NCI-H524 treated with DMSO at 0.1 percent for 48 hours (cell line): ENCODE measurements around the gene PDGFD.

Experiments used
- DNase-seq: peaks from one replicate; lab custom pipeline; 2025; lab: John Stamatoyannopoulos, UW

Gene PDGFD

DNA sequence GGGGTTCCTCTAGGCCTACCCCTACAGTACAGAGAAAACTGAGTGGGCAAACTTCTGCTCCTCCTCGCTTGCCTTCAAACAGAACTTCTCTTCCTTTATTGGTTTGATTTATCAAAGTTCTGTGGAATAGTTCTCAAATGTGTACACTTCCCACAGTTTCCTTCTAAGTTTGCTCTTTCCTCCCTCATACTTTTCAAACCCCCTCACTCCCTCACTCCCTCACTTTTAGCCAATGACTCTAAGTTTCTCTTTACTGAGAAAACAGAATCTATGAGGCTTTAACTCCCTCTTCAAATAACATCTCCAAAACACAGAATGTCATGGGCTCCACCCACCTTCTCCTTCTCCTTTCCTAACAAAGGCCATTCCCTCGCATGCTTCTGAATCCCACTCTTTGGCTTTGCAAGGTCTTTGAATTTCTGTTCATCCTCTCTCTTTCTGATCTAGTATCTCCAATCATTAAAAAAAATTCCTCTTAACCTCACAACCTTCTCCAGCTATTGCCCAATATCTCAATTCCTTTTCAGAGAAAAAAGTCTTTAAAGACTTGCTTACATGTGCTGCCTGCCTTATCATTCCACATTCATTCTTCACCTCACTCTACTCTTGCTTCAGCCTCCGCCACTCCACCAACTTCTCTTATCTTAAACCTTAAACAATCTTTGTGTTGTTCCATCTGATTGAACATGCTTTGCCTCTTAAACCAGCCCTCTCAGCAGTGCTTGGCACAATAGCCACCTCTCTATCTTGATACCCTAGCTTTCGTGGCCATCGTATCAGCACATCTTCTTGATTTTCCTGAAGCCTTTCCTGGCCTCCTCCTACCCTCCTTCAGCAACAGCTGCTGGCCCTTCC, 70.3 kb downstream of the PDGFD start:
- DNase-seq, result no peak

DNA sequence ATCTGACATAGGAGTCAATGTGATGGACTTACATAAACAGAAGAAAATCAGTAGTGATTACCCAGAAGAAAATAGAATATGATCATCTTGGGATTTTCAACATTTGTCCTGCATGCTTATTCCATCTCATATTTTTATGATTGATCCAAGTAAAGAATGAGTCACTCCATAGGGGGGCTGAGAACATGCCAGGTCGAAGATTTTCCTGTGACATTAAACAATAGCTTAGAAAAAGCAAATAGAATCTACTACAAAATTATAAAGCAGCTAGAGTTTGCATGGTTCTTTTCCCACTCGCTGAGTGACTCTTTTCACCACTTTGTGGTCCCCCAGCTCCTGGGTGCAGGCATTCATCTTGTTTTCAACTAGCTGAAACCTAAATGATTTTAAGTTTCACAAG, 71.2 kb downstream of the PDGFD start:
- no peak for DNase-seq

GRCh38 chr11:104091281-104092096, 72.5 kb downstream of the PDGFD start:
- DNase-seq, result no peak

GRCh38 chr11:104090767-104091166, 73.2 kb downstream of the PDGFD start:
- DNase-seq, result no peak

DNA sequence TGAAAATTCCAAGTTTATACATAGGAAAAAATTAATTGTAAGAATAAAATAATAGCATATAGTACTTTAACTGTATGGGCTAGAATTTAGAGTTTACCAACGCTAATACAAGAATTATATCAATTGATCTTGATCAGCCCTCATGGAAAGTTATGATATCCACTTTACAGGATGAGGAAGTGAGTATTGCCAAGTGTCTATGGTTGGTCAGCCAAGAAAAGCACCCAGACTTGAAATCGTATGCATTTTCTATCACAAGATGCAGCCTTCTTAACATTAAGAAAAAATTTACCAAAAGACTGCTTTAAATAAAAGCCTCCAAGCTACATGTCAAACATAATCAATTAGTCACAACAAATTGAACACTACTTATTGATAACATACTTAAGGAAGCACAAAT, 74.5 kb downstream of the PDGFD start:
- DNase-seq, result no peak

DNA sequence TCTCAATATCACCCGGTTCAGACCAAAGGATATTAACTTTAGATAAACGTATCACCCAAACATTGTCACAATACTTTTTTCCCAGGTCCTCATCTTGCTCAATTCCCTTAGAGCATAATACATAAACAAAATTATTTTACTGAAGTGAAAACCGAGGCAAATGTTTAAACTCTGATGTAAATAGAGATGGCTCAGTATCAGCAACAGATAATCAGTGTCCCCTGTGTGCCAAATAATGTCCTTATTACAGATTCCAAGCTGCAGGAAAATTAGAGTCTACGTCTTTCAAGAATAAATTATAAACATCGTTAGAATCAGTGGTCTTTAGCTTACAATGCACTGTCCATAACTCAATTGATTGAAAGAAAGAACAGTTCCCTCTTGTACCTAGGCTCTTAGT, 77.3 kb downstream of the PDGFD start:
- no peak for DNase-seq

- DNase-seq, result no peak
Measured at GRCh38 chr11:104078995-104079394, 85.0 kb downstream of the PDGFD start.

GRCh38 chr11:104078245-104078644, 85.7 kb downstream of the PDGFD start:
- DNase-seq, result no peak

DNA sequence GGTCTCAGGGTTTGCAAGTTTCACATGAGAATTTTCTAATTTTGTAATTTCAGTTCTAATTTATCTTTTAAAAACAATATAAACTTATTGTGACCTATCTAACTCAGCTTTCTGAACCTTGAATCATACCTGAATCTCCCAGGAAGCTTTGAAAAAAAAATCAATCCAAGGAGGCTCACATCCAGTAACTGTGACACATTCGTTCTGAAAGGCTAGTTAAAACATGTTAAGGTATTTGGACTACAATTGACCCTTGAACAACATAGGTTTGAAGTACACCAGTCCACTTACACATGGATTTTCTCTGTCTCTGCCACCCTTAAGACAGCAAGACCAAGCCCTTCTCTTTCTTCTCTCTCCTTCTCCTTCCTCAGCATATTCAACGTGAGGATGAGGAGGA, 87.5 kb downstream of the PDGFD start:
- no peak for DNase-seq

DNA sequence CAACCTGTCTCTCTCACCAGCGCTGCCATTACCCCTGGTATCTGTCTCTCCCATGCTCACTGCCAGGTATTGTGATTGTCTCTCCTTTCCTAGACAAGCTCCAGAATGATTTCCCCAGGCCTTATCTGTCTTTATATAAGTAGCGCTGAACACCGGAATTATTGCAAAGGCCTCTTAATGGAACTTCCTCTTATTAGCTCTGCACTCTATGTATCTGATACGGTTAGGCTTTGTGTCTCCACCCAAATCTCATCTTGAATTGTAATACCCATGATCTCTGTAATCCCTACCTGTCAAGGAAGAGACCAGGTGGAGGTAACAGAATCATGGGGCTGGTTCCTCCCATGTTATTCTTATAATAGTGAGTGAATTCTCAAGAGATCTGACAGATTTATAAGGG, 88.2 kb downstream of the PDGFD start:
- no peak for DNase-seq

DNA sequence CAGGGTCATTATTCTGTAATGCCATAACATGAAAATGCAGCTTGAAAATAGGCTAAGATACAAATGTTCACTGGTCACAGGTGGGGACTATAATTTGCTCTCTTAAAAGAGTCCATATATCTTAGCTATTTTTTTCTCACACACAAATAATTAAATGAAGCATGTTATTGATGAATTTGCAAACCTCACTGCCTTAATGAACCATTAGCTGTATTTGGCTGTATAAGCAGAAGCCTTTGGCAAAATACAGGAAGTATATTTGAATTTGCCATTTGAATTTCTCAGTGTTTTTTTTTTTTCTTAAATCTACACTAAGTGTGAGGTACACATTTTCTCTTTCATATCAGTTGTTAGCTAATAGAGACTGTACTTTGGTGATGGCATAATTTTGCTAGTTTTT, 88.9 kb downstream of the PDGFD start:
- no peak for DNase-seq

- DNase-seq, result no peak
Measured at GRCh38 chr11:104073950-104074705, 89.8 kb downstream of the PDGFD start.

- DNase-seq, result no peak
Measured at GRCh38 chr11:104067534-104067933, 96.4 kb downstream of the PDGFD start.

GRCh38 chr11:104064034-104064630, 99.8 kb downstream of the PDGFD start:
- no peak for DNase-seq

GRCh38 chr11:104061853-104062521, 102.0 kb downstream of the PDGFD start:
- no peak for DNase-seq

DNA sequence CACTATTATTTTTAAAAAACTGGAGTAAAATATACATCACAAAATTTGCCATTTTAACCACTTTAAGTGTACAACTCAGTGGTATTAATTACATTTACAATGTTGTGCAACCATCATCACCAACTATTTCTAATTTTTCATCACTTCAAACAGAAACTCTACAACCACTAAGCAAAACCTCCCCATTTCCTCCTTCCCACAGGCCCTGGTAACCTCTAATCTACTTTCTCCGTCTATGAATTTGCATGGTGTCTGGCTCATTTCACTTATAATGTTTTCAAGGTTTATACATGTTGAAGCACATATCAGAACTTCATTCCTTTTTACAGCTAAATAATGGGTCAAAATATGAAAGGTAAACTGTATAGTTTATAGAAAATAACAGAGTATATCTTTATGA, 103.1 kb downstream of the PDGFD start:
- DNase-seq, result no peak

DNA sequence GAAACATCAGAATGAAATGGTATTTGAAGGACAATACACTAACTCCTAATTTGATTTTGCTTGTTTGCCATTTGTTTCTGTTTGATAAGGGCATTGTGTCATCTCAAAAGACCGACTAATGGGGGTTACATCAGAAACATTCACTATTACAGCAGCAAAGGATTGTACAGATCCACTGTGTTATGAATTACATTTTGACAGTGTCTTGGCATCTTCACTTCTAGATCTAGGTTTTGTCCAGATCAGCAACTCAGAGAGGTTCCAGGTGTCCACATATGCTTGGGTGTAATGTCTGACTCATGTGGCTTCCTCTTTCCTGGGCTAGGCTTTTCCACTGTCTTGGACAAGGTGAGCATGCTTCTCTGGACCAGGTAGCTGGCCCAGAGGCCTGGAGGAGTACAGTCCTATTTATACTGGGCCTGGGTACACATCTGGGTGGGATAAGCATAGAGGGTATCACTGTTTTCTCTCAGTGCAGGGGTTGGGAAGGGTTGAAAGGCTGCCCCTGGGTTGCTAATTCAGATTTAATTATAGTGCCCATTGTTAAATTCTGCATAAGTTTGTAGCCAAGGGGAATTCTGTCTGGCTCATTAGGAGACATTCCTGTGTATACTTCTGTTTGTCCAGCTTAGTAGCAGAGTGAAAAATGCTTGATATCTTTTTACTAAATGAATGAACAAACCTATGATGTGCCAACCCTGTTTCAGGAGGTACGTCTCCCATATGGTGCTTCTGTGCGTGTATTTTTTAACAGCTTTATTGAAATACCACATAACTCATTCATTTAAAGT, 103.7 kb downstream of the PDGFD start:
- DNase-seq, result no peak

DNA sequence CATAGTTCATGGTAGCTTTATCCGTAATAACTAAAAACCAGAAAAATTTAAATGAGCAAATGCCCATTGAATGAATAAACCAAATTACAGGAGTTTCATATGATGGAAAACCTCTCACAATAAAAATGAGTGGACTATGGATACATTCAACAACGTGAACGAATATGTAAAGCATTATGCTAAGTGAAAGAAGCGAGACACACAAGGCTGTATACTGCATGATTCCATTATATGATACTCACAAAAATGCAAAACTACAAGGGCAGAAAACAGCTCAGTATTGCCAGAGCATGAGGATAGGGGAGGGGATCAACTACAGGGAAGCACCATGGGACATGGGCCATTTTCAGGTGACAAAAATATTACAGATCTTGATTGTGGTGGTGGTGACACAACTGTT, 105.3 kb downstream of the PDGFD start:
- DNase-seq, result no peak

- DNase-seq, result no peak
Measured at GRCh38 chr11:104057908-104058307, 106.0 kb downstream of the PDGFD start.

GRCh38 chr11:104055596-104055995, 108.4 kb downstream of the PDGFD start:
- no peak for DNase-seq
